ENCODE results near the gene SPDYE2B. TPM values are rescaled to one million over a fixed set of nuclear protein-coding genes. Genes with fewer than 3 reads are reported as not detected.

SPDYE2B gene
- total and polyA plus RNA-seq, 11 donors: not detected

Other genes with a start within 250 kb of the SPDYE2B start
- 10 to 100 TPM in 2 of 9 donors, 1 to 10 TPM in 7; 1.9 to 22.0 (median 4.8) TPM for gene ORAI2, start 216.7 kb upstream of the SPDYE2B start, total RNA-seq
- 10 to 100 TPM in 1 of 2 donors, 1 to 10 TPM in 1; 1.1 to 10.6 TPM for gene ORAI2, start 216.7 kb upstream of the SPDYE2B start, polyA plus RNA-seq
- gene ALKBH4, start 185.5 kb upstream of the SPDYE2B start, total RNA-seq: 10 to 100 TPM in 2 of 9 donors, 1 to 10 TPM in 7; 4.9 to 19.4 (median 6.5) TPM
- 1 to 10 TPM; 6.8 to 7.9 TPM for gene ALKBH4, start 185.5 kb upstream of the SPDYE2B start, polyA plus RNA-seq
- 10 to 100 TPM in 4 of 9 donors, 1 to 10 TPM in 5; 7.6 to 24.9 (median 9.7) TPM for gene LRWD1, start 185.3 kb upstream of the SPDYE2B start, total RNA-seq
- 10 to 100 TPM in 1 of 2 donors, 1 to 10 TPM in 1; 4.7 to 26.4 TPM for gene LRWD1, start 185.3 kb upstream of the SPDYE2B start, polyA plus RNA-seq
- gene POLR2J, start 171.4 kb upstream of the SPDYE2B start, total RNA-seq: 10 to 100 TPM; 34.4 to 72.9 (median 47.4) TPM
- gene POLR2J, start 171.4 kb upstream of the SPDYE2B start, polyA plus RNA-seq: 100 to 1,000 TPM in 1 of 2 donors, 10 to 100 TPM in 1; 86.3 to 227 TPM
- gene RASA4B, start 132.5 kb upstream of the SPDYE2B start, total RNA-seq: 10 to 100 TPM in 2 of 9 donors, 1 to 10 TPM in 7; 3.3 to 28.1 (median 7.1) TPM
- gene RASA4B, start 132.5 kb upstream of the SPDYE2B start, polyA plus RNA-seq: 1 to 10 TPM; 2.7 to 3.2 TPM
- 10 to 100 TPM in 2 of 9 donors, 1 to 10 TPM in 7; 1.9 to 20.6 (median 5.7) TPM for gene UPK3BL2, start 106.6 kb upstream of the SPDYE2B start, total RNA-seq
- gene UPK3BL2, start 106.6 kb upstream of the SPDYE2B start, polyA plus RNA-seq: 1 to 10 TPM; 1.2 to 5.8 TPM
- gene SPDYE2, start 99.1 kb upstream of the SPDYE2B start, total RNA-seq: under 1 TPM in 1 of 9 donors, not detected in 8; 0.24 TPM
- under 1 TPM in 1 of 2 donors, not detected in 1; 0.15 TPM for gene SPDYE2, start 99.1 kb upstream of the SPDYE2B start, polyA plus RNA-seq
- 10 to 100 TPM in 6 of 9 donors, 1 to 10 TPM in 3; 4.8 to 32.9 (median 12.0) TPM for gene POLR2J3, start 77.7 kb upstream of the SPDYE2B start, total RNA-seq
- gene POLR2J3, start 77.7 kb upstream of the SPDYE2B start, polyA plus RNA-seq: 10 to 100 TPM; 31.7 to 67.7 TPM
- gene RASA4, start 33.6 kb upstream of the SPDYE2B start, total RNA-seq: 100 to 1,000 TPM in 1 of 9 donors, 10 to 100 TPM in 5, 1 to 10 TPM in 3; 6.3 to 106 (median 14.9) TPM
- 1 to 10 TPM; 8.1 to 9.4 TPM for gene RASA4, start 33.6 kb upstream of the SPDYE2B start, polyA plus RNA-seq
- 10 to 100 TPM in 7 of 9 donors, 1 to 10 TPM in 2; 6.0 to 29.2 (median 12.8) TPM for gene UPK3BL1, start 7.5 kb upstream of the SPDYE2B start, total RNA-seq
- 10 to 100 TPM in 1 of 2 donors, 1 to 10 TPM in 1; 8.3 to 30.9 TPM for gene UPK3BL1, start 7.5 kb upstream of the SPDYE2B start, polyA plus RNA-seq
- gene POLR2J2, start 21.3 kb downstream of the SPDYE2B start, total RNA-seq: 10 to 100 TPM in 1 of 9 donors, 1 to 10 TPM in 6, under 1 TPM in 1, not detected in 1; 0.79 to 12.9 (median 3.3) TPM
- gene POLR2J2, start 21.3 kb downstream of the SPDYE2B start, polyA plus RNA-seq: 1 to 10 TPM in 1 of 2 donors, under 1 TPM in 1; 0.98 to 5.1 TPM
- gene FAM185A, start 98.7 kb downstream of the SPDYE2B start, total RNA-seq: 10 to 100 TPM in 1 of 9 donors, 1 to 10 TPM in 8; 5.6 to 10.2 (median 8.4) TPM
- 1 to 10 TPM; 3.4 to 6.0 TPM for gene FAM185A, start 98.7 kb downstream of the SPDYE2B start, polyA plus RNA-seq